Cardiac muscle cell (in vitro differentiated cells and primary cell): ENCODE results near the gene KIFC1. TPM values are rescaled to one million over a fixed set of nuclear protein-coding genes. Genes with fewer than 3 reads are reported as not detected.

Experiments used
- DNase-seq, 2 donors: peaks; one replicate each; pipeline versions ENCODE4 v3.0.0 to v3.0.0-alpha.2; 2010 to 2017; ENCODE audit warnings: low read depth in 1 of 2, low spot score in 1 of 2
- H3K27ac ChIP-seq: fragments of 200-600 bp; sonication (generic); 2 replicates; pipeline ENCODE4 v1.5.1; 2016
- H3K27me3 ChIP-seq: fragments of 200-600 bp; sonication (generic); 2 replicates; pipeline ENCODE4 v1.6.0; 2016; ENCODE audit warnings: control low read depth
- H3K36me3 ChIP-seq: fragments of 200-600 bp; sonication (generic); 2 replicates; pipeline ENCODE4 v1.5.1; 2016; ENCODE audit warnings: control low read depth
- H3K4me1 ChIP-seq: fragments of 200-600 bp; sonication (generic); 2 replicates; pipeline ENCODE4 v1.8.1; 2017; ENCODE audit warnings: low read depth, mild to moderate bottlenecking, mixed run types
- H3K4me3 ChIP-seq: fragments of 200-600 bp; sonication (generic); 2 replicates; pipeline ENCODE4 v1.5.1; 2016; ENCODE audit warnings: mild to moderate bottlenecking
- H3K9me3 ChIP-seq: fragments of 200-600 bp; sonication (generic); 2 replicates; pipeline ENCODE4 v1.5.1; 2017; ENCODE audit warnings: low read depth, mild to moderate bottlenecking, control low read depth
- polyA plus RNA-seq: library from polyadenylated mRNA; unstranded; fragments of >200 nt; fragmentation: Nextera tagmentation; extraction: Ambion mirVana; gene quantifications from 2 replicates; pipeline ENCODE4 v1.2.1, GENCODE V29; 2016
- total RNA-seq: library from RNA; depleted of rRNA; stranded (reverse); fragments of >200 nt; gene quantifications from 2 replicates; pipeline ENCODE4 v1.2.3, GENCODE V29; 2016
- TF ChIP-seq, protein P1 (sequence below): IDR thresholded peaks from 2 replicates; pipeline ENCODE4 v1.5.1; 2012; ENCODE audit warnings: low read depth, mild to moderate bottlenecking, low read length

Gene KIFC1
- total and polyA plus RNA-seq, 2 experiments from 2014 or later, result 9.4 to 69.2 TPM

DNA sequence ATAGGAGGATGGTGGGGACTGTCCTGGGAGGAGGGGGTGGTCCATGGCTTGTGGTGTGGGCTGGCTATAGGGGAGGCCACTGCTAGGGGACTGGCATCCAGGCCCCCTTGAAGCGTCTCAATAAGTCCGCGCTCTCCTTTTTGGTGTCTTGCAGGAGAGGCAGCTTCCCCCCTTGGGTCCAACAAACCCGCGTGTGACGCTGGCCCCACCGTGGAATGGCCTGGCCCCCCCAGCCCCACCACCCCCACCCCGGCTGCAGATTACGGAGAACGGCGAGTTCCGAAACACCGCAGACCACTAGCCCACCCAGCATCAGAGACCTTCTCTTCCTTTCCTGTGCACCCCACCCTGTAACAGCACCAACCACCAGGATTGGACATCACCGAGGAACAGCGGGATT, 60.0 kb downstream of the KIFC1 start:
- Histone ChIP-seq H3K27me3 (no peaks in the 10 kb centered on the region), H3K27ac (peak overlapping the region; percentile 12), H3K36me3 (peaks cover 14% of the 10 kb centered on the region), H3K4me3 (no peak overlapping the region), H3K4me1 (peaks cover 4% of the 10 kb centered on the region), H3K9me3 (no peaks in the 10 kb centered on the region)
- TF ChIP-seq, protein P1, sequence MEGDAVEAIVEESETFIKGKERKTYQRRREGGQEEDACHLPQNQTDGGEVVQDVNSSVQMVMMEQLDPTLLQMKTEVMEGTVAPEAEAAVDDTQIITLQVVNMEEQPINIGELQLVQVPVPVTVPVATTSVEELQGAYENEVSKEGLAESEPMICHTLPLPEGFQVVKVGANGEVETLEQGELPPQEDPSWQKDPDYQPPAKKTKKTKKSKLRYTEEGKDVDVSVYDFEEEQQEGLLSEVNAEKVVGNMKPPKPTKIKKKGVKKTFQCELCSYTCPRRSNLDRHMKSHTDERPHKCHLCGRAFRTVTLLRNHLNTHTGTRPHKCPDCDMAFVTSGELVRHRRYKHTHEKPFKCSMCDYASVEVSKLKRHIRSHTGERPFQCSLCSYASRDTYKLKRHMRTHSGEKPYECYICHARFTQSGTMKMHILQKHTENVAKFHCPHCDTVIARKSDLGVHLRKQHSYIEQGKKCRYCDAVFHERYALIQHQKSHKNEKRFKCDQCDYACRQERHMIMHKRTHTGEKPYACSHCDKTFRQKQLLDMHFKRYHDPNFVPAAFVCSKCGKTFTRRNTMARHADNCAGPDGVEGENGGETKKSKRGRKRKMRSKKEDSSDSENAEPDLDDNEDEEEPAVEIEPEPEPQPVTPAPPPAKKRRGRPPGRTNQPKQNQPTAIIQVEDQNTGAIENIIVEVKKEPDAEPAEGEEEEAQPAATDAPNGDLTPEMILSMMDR, result no peak
- DNase-seq, result no peak

DNA sequence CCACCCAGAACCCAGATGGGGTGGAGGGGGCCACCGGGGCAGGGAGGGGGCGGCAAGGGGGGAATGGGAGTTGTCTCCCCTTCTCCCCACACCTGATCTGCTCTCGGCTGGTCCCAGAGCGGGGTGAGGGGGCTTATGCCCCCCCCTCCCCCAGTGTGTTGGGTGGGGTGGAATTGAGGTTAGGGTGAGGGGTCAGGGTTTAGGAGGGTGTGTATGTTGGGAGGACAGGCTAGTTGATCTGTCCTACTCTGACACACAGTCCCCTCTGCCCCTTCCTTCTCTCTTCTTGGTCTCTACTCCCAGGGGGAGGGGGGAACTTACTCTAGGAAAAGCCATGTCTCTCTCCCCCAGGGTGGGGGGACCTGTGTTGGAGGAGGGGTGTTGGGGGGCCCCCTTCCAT, 60.9 kb downstream of the KIFC1 start:
- H3K27ac ChIP-seq, result no peak overlapping the region
- no peak overlapping the region for H3K4me3 ChIP-seq
- H3K4me1 ChIP-seq, result peaks cover 4% of the 10 kb centered on the region
- DNase-seq, result no peak
- peaks cover 5% of the 10 kb centered on the region for H3K36me3 ChIP-seq
- no peaks in the 10 kb centered on the region for H3K9me3 ChIP-seq
- TF ChIP-seq, protein P1, result no peak
- no peaks in the 10 kb centered on the region for H3K27me3 ChIP-seq

DNA sequence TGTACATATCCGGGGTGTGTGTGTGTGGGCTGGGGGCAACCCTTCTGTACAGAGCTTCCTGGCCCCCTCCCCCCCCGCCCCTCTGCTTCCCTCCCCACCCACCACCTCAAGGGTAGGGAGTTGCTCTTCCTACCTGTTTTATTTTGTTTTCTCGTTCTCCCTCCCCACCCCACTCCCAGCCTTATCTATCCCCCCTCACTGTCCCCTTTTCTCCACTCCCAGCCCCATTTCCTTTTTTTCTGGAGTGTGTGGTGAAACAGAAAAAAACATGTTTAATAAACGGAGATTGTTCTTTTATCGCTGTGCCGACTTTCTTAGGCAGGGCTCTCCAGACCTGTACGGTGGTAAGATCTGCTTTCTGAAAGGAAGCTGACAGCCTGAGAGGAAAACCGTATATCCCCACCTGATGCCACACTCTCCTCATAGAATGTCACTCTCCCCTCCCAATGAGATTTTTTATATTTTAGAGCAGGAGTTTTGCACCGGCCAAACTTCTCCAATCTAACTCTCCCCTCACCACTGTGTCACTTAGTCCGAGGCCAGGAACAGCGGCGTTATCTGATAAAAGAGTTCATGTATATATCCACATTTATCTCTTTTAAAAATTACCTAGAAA, 61.9 kb downstream of the KIFC1 start:
- H3K4me3 ChIP-seq, result peak overlapping the region; percentile 77
- H3K27me3 ChIP-seq, result no peaks in the 10 kb centered on the region
- H3K9me3 ChIP-seq, result no peaks in the 10 kb centered on the region
- peak overlapping the region; percentile 78 for H3K27ac ChIP-seq
- DNase-seq, result no peak
- H3K4me1 ChIP-seq, result peaks cover 4% of the 10 kb centered on the region
- H3K36me3 ChIP-seq, result no peaks in the 10 kb centered on the region
- TF ChIP-seq, protein P1, result no peak

DNA sequence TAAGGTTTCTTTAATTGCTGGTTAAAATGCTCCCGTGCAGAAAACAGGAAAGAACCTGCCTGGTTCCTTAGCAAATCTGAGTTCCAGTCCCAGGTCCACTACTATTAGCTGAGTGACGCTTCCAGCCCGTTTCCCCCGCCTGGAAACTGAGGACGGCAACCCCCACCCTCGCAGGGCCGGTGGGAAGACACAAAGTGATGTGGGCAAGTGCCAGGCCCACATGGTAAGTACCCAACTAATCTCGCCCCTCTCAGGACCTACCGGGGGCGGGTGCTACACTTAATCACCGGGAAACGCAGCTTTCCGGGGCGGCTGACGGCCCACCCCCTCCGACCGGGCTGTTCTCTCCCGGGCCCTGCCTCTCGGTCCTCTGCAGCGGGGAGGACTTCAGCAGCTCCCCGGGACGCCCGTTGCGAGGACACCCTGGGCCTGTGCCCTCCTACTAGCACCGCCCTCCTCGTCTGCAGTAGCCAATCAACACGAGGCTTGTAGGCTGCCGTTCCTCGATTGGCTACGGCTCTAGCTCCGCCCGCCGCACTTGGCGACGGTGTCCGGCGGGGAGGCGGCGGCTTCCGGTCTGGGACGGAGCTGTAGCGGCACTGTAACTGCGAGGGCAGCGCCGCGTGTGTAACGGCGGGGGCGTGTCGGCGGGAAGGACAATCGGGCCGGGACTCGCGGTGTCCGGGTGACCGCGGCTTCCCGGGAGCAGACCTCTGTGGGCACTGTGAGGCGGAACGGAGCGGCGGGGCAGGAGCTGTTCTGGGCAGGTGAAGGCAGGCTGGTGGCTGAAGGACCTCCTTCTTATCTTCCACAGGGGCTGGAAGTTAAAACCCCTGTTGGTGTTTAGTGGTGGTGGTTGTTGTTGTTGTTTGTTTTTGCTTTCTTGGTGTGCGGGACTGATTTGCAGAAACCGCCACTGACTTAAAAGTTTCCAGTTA, 62.7 kb downstream of the KIFC1 start, which contains the start of gene ZBTB9:
Gene ZBTB9, plus strand, starts transcription at position 568 of the 938 bp plus-strand sequence. CDS start 525 bp downstream, outside the sequence.
- peak within 1 kb of the TSS; percentile 77 for H3K4me3 ChIP-seq
- peaks cover 4% of the 10 kb centered on the region for H3K4me1 ChIP-seq
- H3K27me3 ChIP-seq, result no peaks in the 10 kb centered on the region
- no peaks in the 10 kb centered on the region for H3K9me3 ChIP-seq
- peak within 1 kb of the TSS; percentile 78 for H3K27ac ChIP-seq
- TF ChIP-seq, protein P1, result no peak
- DNase-seq, result peak; percentile 97
- H3K36me3 ChIP-seq, result no peaks in the 10 kb centered on the region

DNA sequence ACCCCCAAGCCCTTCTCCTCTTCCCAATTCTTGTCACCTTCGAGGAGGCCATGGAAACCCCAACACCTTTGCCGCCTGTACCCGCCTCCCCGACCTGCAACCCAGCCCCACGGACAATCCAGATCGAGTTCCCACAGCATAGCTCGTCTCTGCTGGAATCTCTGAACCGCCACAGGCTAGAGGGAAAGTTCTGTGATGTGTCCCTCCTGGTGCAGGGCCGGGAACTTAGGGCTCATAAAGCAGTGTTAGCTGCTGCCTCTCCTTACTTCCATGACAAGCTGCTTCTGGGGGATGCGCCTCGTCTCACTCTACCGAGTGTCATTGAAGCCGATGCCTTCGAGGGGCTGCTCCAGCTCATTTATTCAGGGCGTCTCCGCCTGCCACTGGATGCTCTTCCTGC, 63.4 kb downstream of the KIFC1 start:
- no peak for DNase-seq
- H3K4me3 ChIP-seq, result peak overlapping the region; percentile 77
- H3K27ac ChIP-seq, result no peak overlapping the region
- peaks cover 4% of the 10 kb centered on the region for H3K4me1 ChIP-seq
- no peaks in the 10 kb centered on the region for H3K27me3 ChIP-seq
- no peaks in the 10 kb centered on the region for H3K9me3 ChIP-seq
- no peaks in the 10 kb centered on the region for H3K36me3 ChIP-seq
- TF ChIP-seq, protein P1, result no peak
